Measurements from ENCODE around the gene NAALADL2.

- TF ChIP-seq RAD21 (IDR thresholded peaks at IDR 0.05; ENCODE audit: low read depth) (no peak), CEBPB (IDR thresholded peaks at IDR 0.05) (no peak), EP300 (IDR thresholded peaks at IDR 0.05; ENCODE audit: borderline replicate concordance) (no peak), YY1 (IDR thresholded peaks at IDR 0.05; ENCODE audit: low read depth) (no peak), TEAD4 (IDR thresholded peaks at IDR 0.05) (no peak), CREB1 (IDR thresholded peaks at IDR 0.05; ENCODE audit: low read depth) (no peak), EGR1 (IDR thresholded peaks at IDR 0.05) (no peak), USF1 (IDR thresholded peaks at IDR 0.05) (no peak), REST (IDR thresholded peaks at IDR 0.05; ENCODE audit: low read depth) (no peak), MAX (IDR thresholded peaks at IDR 0.05) (no peak)
Measured at GRCh38 chr3:174812172-174812862, 46.8 kb upstream of the NAALADL2 start.
